Esophagus mucosa (tissue), 1 donor: ENCODE measurements around the gene ATXN3L. TPM values are rescaled to one million over a fixed set of nuclear protein-coding genes. Genes with fewer than 3 reads are reported as not detected.

Experiments
- ATAC-seq: fragments of 200-7000 bp; cut with Tn5 transposase; one replicate; pipeline ENCODE4 v1.9.1; 2020
- total RNA-seq: library from RNA; stranded (reverse); gene quantifications from one replicate; pipeline ENCODE4 v1.2.4, GENCODE V29; 2023
- donor health status: DM: yes; HTN: yes; CAD: no.

Gene ATXN3L
- not detected for total RNA-seq

- no peak for ATAC-seq
Measured at GRCh38 chrX:13319953-13320352, at the start of gene ATXN3L. Gene ATXN3L (minus strand): TSS chrX:13320053. CDS start chrX:13319934, 119 bp downstream.

- no peak for ATAC-seq
Measured at GRCh38 chrX:13369256-13370030, 49.6 kb upstream of the ATXN3L start.

DNA sequence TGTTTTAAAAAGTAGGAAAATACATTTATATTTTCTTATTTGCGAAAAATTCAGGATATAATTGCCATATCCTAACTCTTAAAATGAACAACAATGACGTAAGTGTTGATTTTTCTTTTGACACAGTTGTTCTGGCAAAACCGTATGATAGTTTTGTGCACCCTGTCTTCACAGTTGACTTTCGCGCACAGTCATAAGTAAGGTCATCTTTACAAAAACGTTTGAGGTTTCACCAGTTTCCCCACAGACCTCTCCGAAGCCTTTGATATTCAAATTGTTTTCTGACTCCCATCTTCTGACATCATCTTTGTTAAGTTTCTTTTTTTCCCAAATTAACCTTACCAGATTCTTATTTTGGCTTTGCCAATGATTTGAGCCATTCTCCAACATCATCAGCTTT is 48.1 kb upstream of the ATXN3L start:
- ATAC-seq: no peak

GRCh38 chrX:13366698-13367097 is 46.8 kb upstream of the ATXN3L start:
- ATAC-seq: no peak

- no peak for ATAC-seq
Measured at GRCh38 chrX:13365161-13365560, 45.3 kb upstream of the ATXN3L start.

DNA sequence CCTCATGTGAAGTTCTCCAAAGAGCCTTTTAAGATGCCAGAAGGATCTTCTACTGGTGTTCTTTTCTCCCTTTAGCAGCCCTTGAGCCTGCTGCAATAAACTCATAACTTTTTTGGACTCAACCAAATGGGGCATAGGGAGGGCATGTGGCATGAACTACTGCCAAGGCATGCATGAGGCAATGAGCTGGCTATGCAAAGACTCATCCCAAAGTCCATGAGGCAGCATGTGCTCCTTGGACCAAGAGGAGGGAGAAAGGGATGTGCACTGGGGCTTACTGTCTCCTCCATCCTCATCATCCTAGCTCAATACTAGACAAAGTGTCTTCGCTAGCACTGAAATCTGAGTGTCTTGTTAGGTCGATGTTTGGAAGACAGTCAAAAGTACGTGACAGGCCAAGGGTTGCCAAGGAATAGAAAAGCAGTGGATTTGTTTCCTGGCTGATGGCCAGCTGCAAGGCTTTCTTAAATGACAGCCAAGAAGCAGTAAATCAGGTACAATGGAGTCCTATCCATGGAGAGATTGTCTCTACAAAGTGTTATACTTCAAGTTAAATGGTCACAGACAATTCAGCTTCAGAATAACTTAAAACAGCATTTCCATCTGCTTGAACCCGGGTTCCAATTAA is 44.5 kb upstream of the ATXN3L start:
- no peak for ATAC-seq

- ATAC-seq: no peak
Measured at GRCh38 chrX:13360146-13360545, 40.3 kb upstream of the ATXN3L start.

DNA sequence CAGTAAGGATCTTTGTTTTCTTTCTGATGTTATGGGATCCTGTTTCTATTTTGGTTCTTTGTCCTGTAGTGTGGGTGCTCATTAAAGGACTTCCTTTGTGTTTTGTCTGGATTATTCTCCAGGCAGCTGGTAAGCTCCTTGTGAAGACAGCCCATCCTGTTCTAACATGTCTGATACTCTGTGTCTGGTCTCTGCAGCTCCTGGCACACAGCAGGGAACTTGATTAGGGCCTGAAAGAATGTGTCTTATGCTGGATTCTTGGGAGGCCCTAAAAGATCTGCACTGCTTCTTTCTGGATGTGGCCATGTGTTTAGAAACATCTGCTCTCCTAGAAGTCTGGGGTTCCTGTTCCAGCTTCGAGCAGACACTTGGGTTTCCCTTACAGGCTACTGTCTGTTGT is 38.1 kb upstream of the ATXN3L start:
- peak; percentile 81 for ATAC-seq

- ATAC-seq: no peak
Measured at GRCh38 chrX:13346646-13347045, 26.8 kb upstream of the ATXN3L start.

GRCh38 chrX:13345438-13345837 is 25.6 kb upstream of the ATXN3L start:
- ATAC-seq: no peak

- ATAC-seq: no peak
Measured at GRCh38 chrX:13345037-13345436, 25.2 kb upstream of the ATXN3L start.

DNA sequence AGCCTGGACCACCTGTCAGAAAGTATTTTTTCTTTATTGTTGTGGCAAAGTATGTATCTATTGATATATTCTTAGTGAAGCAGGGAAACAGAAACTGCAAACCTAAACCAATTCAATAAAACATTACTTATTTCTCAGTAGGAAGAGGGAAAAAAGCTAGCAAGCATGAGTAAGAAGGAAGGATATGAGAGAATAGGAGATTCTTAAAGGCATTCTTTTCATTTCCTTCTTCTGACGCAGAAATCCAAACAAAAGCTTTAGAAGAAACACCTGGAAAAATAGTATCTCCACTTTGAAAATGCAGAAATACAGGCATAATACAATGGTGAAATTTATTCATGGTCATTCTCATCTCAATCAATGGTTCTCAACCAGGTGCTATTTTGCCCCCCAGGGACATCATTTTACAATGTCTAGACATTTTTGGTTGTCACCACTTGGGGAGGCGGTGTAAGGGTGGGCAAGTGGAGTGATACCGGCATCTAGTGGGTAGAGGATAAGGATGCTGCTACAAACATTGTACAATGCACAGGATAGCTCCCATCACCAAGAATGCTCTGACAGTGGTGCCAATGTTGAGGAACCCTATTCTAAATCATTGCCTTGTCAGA is 21.7 kb upstream of the ATXN3L start:
- no peak for ATAC-seq

DNA sequence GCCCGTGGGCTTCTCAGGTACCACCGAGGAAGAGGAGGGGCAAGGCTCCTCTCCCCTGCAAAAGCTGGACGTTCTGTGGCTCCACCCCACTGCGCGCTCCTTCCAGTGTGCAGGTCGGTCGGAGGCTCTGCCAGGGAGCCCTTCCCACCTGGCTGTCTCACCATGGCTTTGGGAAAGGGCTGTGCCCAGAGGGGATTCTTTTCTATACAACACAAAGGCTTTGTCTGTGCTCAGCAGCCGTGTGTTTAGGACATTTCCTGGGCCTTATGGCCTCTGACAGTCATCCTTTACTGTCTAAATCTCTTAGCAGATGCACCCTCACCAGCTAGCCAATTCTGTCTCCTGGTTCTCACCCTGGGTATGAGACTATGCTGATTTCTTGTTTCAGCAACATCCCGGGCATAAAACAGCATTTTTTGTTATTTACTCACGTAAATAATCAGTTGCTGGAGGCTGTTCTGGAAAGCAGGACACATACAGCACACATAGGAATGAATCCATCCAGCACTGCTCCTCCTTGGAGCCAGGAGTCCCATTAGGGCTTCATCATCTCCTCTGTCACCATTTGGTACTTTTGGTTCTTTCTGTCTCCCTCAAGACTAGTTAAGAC is 20.4 kb upstream of the ATXN3L start:
- ATAC-seq: no peak

- no peak for ATAC-seq
Measured at GRCh38 chrX:13339607-13340006, 19.8 kb upstream of the ATXN3L start.

DNA sequence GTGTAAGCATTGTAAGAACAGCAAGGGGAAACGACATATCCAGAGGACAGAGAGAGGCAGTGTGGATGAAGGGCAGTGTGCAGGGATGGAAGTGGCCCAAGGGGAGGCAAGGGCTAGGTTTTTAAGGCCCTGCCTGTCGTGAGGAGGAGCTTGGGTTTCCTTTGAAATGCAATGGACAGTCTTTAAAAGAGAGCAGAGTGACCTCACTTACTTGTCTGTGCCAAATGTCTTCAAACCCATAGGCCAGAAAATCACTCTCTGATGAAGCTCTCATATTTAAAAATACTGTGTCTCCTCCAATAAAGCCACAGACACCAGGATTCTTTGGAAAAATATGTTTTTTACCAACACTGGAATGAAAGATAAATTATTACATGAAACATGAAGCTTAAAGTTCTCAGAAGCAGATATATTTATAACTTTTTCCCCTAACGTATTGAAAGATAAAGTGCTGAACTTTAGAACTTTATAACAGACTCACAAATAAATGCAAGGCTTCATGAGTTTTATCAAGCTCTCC is 19.2 kb upstream of the ATXN3L start:
- no peak for ATAC-seq

DNA sequence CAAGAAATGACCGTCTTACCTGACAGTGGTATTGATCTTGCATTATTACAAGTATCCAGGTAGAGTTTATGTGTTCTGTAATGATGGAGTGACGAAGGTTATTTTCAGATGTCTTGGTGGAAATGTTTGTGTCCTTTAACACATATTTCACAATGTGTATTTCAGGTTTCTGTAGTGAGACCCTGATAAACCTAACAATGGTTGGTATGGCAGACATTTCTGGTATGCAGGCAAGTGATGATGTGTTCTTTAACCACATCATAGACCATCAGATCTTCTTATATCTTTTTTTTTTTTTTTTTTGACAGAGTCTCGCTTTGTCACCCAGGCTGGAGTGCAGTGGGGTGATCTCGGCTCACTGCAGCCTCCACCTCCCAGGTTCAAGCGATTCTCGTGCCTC is 14.6 kb upstream of the ATXN3L start:
- no peak for ATAC-seq

DNA sequence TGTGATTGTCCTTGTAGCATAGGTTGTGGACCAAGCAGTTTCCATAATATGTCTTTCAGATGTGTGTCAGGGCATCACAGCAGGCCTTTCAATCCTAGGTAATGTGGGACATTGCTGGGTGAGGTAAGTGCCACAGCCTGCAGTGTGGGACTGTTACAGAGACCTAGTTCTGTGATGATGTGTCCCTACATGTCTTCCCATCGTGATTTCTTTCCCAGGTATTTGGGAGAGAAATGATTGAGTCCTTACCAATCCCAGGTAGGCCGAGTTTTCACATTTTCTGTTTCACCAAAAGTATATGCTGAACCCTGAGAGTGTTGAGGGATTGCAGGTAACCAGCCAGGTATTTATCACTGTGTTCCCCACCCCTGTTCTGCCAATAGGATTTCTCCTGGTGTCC is 10.6 kb upstream of the ATXN3L start:
- ATAC-seq: no peak

DNA sequence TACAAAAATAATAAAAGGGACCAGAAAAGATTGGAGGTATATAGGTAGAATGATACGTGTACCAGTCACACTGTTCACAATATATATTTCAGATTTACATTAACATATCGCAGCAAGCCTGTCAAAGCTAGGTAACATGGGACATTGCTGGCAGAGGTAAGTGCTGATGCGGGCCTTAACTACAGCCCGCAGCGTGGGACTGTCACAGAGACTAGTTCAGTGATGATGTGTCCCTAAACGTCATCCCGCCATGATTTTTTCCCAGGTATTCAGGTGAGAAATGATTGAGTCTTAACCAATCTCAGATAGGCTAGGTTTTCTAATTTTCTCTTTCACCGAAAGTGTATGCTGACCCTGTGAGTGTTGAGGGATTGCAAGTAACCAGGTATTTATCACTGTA is 7.8 kb upstream of the ATXN3L start:
- no peak for ATAC-seq

- no peak for ATAC-seq
Measured at GRCh38 chrX:13323241-13323640, 3.4 kb upstream of the ATXN3L start.

GRCh38 chrX:13317366-13317765 is 2.5 kb downstream of the ATXN3L start:
- no peak for ATAC-seq

GRCh38 chrX:13311560-13311959 is 8.3 kb downstream of the ATXN3L start:
- ATAC-seq: no peak

GRCh38 chrX:13309631-13310030 is 10.2 kb downstream of the ATXN3L start:
- ATAC-seq: no peak

DNA sequence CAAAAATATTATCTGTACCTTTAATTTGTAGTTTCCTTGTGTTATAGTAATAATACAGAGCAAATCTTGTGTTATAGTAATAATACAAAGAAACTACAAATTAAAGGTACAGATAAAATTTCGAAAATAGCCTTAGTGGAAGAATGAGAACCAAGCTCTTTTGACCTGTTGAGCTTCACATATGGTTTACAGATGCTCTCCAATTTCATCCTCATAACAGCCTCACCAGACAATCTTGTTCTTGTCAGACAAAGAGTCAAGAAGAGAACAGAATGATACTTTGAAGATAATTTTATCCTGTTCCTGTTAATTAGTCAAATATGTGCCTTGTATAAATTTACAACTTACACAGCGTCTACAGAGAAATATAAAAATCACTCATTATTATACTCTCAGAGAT is 12.8 kb downstream of the ATXN3L start:
- no peak for ATAC-seq
